NCI-H2029 (cell line): ENCODE measurements around the gene PHACTR1.
A peak's percentile ranks its signal among the peaks of the same experiment; 100 is the strongest.

Experiments
- DNase-seq: peaks from one replicate; lab custom pipeline; 2025; lab: John Stamatoyannopoulos, UW

PHACTR1 gene

GRCh38 chr6:12993283-12993898 is 276.8 kb downstream of the PHACTR1 start:
- no peak for DNase-seq

GRCh38 chr6:12995419-12995818 is 278.9 kb downstream of the PHACTR1 start:
- DNase-seq: no peak

- no peak for DNase-seq
These were observed 284.0 kb downstream of the PHACTR1 start for GRCh38 chr6:13000537-13000936.

- no peak for DNase-seq
These were observed 285.4 kb downstream of the PHACTR1 start for GRCh38 chr6:13001927-13002326.

GRCh38 chr6:13004601-13005000 is 288.0 kb downstream of the PHACTR1 start:
- no peak for DNase-seq

GRCh38 chr6:13005994-13006393 is 289.4 kb downstream of the PHACTR1 start:
- DNase-seq: no peak

GRCh38 chr6:13006578-13007300 is 290.2 kb downstream of the PHACTR1 start:
- peak; percentile 23 for DNase-seq

- no peak for DNase-seq
These were observed 291.2 kb downstream of the PHACTR1 start for GRCh38 chr6:13007744-13008143.

- no peak for DNase-seq
These were observed 292.5 kb downstream of the PHACTR1 start for GRCh38 chr6:13009031-13009430.

- no peak for DNase-seq
These were observed 292.9 kb downstream of the PHACTR1 start for GRCh38 chr6:13009461-13009860.

GRCh38 chr6:13011612-13012146 is 295.1 kb downstream of the PHACTR1 start:
- DNase-seq: peak; percentile 73

- DNase-seq: peak; percentile 56
These were observed 295.7 kb downstream of the PHACTR1 start for GRCh38 chr6:13012296-13012695.

GRCh38 chr6:13012977-13013680 is 296.6 kb downstream of the PHACTR1 start:
- peak; percentile 55 for DNase-seq

GRCh38 chr6:13013681-13014503 is 297.3 kb downstream of the PHACTR1 start:
- DNase-seq: no peak

- no peak for DNase-seq
These were observed 298.2 kb downstream of the PHACTR1 start for GRCh38 chr6:13014504-13015378.

- no peak for DNase-seq
These were observed 298.8 kb downstream of the PHACTR1 start for GRCh38 chr6:13015379-13015681.

- no peak for DNase-seq
These were observed 308.0 kb downstream of the PHACTR1 start for GRCh38 chr6:13024616-13025015.

GRCh38 chr6:13025893-13026499 is 309.4 kb downstream of the PHACTR1 start:
- no peak for DNase-seq

- DNase-seq: no peak
These were observed 310.0 kb downstream of the PHACTR1 start for GRCh38 chr6:13026557-13026956.

GRCh38 chr6:13027207-13027606 is 310.6 kb downstream of the PHACTR1 start:
- DNase-seq: no peak

- no peak for DNase-seq
These were observed 313.8 kb downstream of the PHACTR1 start for GRCh38 chr6:13030396-13030795.
